ENCODE data around the gene COX4I1.
A peak's percentile ranks its signal among the peaks of the same experiment; 100 is the strongest.
"Not testable (repeated sequence)": the region's sequence is repeated elsewhere in the genome, so short reads cannot be mapped to it uniquely, and the experiment has no call there.

The COX4I1 gene

GRCh38 chr16:85798901-85799496 lies 496 bp upstream of the COX4I1 start:
- DNase-seq = peak in 10 of 58 donors; percentile 9 to 46 (median 40)

GRCh38 chr16:85800321-85800669 lies 800 bp downstream of the COX4I1 start:
- DNase-seq = peak in 1 of 58 donors; percentile 47

GRCh38 chr16:85803570-85803969 lies 4.1 kb downstream of the COX4I1 start:
- DNase-seq = no peak

- DNase-seq = no peak
These were observed 6.0 kb downstream of the COX4I1 start for GRCh38 chr16:85805442-85806045.

DNA sequence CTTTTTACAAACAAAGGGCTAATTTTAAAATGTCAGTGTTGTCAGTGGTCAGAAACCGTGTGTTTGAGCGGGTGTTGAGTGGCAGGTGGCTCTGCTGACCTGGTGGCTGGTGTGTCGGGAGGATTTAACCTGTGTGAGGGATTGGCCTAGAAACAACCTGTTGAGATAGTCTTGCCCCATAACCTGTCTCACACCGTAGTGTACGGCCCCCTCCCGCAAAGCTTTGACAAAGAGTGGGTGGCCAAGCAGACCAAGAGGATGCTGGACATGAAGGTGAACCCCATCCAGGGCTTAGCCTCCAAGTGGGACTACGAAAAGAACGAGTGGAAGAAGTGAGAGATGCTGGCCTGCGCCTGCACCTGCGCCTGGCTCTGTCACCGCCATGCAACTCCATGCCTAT lies 7.0 kb downstream of the COX4I1 start:
- DNase-seq = no peak

- DNase-seq = not testable (repeated sequence)
These were observed 7.8 kb downstream of the COX4I1 start for GRCh38 chr16:85807340-85807739.

- not testable (repeated sequence) for DNase-seq
These were observed 8.6 kb downstream of the COX4I1 start for GRCh38 chr16:85808104-85808503.

DNA sequence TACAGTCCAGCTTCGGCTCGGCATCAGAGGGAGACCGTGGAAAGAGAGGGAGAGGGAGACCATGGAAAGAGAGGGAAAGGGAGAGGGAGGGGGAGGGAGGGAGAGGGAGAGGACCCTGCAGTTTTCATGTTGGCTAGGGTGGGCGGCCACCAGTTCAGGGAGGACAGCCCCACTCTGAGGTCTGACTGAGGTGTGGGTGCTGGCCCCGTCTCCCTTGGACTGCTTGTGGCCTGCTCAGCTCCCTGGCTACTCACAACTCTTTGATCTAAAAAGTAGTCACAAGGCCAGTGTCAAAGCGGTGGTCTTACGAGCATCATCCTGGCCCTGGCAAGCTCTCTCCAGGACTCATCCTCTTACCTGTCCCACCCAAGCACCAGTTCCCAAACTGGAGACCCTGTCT lies 9.4 kb downstream of the COX4I1 start:
- no peak for DNase-seq

DNA sequence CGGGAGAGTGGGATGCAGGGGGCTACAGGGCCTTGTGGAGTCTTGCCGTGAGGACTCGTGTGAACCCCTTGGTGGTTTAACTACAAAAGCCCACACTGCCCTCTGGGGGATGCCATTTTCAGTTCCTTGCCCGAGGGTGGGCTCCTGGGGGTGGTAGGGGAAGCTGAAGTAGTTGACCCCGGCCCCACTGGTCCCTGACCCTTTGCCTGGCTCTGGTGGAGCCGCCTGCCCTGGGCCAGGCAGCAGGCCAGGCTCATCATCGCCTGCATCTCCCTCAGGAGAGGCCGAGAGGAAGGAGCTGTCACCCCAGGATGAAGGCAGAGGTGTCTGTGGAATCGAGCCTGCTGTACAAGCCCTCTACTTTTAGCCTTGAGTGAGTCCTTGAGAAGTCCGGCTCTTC lies 10.2 kb downstream of the COX4I1 start:
- no peak for DNase-seq

GRCh38 chr16:85810097-85810741 lies 10.7 kb downstream of the COX4I1 start:
- no peak for DNase-seq

- no peak for DNase-seq
These were observed 11.2 kb downstream of the COX4I1 start for GRCh38 chr16:85810742-85811115.

GRCh38 chr16:85812031-85812807 lies 12.7 kb downstream of the COX4I1 start:
- DNase-seq = no peak

GRCh38 chr16:85812811-85813700 lies 13.6 kb downstream of the COX4I1 start:
- DNase-seq = no peak

DNA sequence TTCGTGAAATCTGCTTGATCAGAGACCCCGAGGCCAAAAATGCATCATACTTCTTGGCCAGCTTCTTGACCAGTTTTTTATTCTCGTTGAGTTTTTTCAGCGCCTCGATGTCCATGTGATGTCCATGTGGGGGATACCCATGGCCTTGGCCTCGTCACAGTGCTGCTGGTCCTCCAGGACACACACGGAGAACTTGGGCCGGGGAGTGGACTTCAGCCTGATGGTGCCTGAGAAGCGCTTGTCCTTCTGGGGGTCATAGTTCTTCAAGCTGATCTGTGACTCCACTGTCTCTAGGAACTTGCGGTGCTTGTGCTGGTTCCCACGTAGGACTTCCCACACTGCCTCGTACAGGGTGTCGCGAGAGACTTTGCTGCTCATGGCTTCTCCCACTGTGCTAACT lies 16.7 kb downstream of the COX4I1 start:
- no peak for DNase-seq

GRCh38 chr16:85817195-85817594 lies 17.7 kb downstream of the COX4I1 start:
- DNase-seq = not testable (repeated sequence)

GRCh38 chr16:85819245-85819644 lies 19.8 kb downstream of the COX4I1 start:
- DNase-seq = peak in 42 of 58 donors; percentile 2 to 71 (median 27)

DNA sequence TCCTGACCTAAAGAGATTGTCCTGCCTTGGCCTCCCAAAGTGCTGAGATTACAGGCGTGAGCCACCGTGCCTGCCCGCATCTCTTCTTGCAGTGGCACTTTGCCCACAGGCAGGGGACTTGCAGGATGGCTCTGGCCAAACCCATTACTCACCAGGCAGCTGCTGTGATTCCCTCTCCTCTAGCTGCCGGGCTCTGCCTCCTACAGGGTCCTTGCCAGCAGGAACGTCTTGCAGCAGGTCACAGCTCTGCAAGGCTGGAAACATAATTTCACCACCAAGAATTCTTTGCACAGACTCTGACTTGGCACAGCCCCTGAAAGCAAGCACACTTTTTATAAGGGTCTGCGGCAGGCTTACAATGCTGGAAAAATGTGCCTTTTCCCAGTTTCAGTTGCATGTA lies 20.3 kb downstream of the COX4I1 start:
- no peak for DNase-seq

- DNase-seq = no peak
These were observed 21.3 kb downstream of the COX4I1 start for GRCh38 chr16:85820604-85821372.

GRCh38 chr16:85821390-85822135 lies 22.1 kb downstream of the COX4I1 start:
- DNase-seq = peak in 55 of 58 donors; percentile 2 to 84 (median 54)

DNA sequence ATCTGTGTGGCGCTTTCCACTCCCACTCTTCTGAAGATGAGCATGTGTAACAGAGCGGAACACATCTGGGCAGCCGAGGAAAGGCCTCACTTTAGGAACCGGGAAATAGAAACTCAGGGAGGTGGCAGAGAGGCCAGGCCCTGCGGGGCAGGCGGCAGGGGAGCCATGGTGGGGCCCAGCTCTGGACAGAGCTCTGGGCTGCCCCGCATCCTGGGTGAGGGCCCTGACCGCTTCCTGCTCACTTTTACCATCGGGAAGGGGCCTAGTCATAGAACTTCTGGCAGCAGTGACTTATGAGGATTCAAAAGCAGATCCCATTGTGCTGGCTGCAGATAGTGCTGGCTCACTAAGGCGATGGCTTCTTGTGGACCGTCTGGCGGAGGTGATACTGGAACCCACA lies 22.6 kb downstream of the COX4I1 start:
- DNase-seq = no peak
